Activated CD4-positive, CD25-positive, alpha-beta regulatory T cell (primary cell): ENCODE measurements around the gene HEATR1.
"Not testable (repeated sequence)": the region's sequence is repeated elsewhere in the genome, so short reads cannot be mapped to it uniquely, and the experiment has no call there.

Experiments used
- DNase-seq, 4 experiments: peaks; one replicate each; lab custom pipeline; 2025; lab: John Stamatoyannopoulos, UW

The HEATR1 gene

DNA sequence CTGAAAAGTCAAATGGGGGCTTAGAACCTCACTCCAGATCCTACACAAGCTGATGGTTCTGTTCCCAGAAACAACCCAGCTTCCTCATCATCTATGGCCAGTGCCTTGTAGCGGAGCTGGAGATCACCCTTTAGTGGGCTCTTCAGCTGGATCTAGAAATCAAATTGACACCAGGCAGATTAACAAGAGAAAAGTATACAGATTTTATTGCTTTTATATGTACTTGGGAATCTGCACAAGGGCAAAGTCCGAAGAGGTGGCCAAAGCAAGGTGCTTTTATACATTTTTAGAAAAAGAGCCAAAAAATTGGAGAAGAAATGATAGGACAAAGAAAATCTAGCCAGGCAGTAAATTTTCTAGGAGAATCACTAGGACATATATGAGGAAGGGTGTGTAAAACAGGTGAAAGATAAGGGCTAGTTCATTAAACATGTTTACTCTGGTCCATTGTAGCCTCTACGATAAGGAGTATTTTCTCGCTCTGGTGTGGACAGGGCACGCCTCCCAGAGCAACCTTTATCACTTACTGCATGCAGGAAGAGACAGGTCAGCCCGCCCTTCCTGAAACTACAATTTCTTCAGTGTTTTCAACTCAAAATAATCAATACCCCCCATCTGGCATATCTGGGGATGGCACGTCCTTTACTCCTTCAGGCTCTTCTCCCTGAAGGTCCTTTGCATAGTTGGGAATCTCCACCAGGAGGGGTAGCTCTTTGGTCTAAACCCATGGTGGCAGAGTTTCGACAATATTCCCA lies 94.5 kb downstream of the HEATR1 start:
- no peak for DNase-seq

DNA sequence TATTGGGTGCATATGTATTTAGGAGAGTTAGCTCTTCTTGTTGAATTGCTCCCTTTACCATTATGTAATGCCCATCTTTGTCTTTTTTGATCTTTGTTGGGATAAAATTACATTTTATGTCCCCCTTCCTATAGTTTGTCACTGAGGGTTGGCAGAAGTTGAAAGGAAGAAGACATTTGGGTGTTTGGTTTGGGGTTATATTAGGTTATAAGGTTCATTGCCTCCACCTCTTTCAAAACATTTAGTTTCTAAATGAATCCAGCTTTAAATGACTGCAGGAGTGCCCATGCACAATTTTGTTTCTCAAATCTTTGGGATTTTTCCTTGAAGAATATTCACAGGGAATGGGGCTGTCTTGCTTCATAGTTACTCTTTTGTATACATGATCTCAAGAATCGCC lies 95.1 kb downstream of the HEATR1 start:
- no peak for DNase-seq

DNA sequence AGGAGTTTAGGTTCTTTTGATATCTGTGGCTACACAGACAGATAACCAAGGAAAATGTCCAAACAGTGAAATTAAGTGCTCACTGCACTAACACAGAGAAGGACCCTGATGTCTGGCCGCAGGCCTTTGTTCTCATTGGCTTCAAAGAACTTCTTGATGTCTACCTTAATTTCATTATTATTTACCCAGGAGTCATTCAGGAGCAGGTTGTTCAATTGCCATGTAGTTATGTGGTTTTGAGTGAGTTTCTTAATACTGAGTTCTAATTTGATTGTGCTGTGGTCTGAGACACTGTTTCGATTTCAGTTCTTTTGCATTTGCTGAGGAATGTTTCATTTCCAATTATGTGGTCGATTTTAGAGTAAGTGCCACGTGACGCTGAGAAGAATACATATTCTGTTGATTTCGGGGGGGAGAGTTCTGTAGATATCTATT lies 95.7 kb downstream of the HEATR1 start:
- no peak for DNase-seq

GRCh38 chr1:236507022-236507700 lies 97.2 kb downstream of the HEATR1 start:
- DNase-seq = no peak

- not testable (repeated sequence) for DNase-seq
Measured at GRCh38 chr1:236504338-236504737, 100.0 kb downstream of the HEATR1 start.

- DNase-seq = no peak
Measured at GRCh38 chr1:236502972-236503639, 101.2 kb downstream of the HEATR1 start.

DNA sequence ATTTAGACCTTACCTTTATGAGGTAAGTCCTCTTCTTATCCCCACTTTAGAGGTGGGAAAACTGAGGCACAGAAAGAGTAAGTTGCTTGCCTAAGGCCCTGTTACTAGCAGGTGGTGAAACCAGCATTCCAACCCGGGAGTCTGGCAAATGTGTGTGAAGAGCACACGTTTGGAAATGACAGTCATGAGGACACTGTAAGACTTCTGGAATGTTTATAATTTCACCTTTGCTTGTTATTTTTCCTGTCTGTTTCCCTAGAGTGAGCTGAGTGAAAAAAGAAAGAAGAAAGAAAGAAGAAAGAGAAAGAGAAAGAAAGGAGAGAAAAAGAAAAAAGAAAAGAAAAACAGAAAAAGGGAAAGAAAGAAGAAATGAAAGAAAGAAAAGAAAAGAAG lies 101.7 kb downstream of the HEATR1 start:
- no peak for DNase-seq

GRCh38 chr1:236501093-236501492 lies 103.2 kb downstream of the HEATR1 start:
- no peak for DNase-seq
